GM10248 (cell line): ENCODE data around the gene FER.
"Not testable (repeated sequence)": the region's sequence is repeated elsewhere in the genome, so short reads cannot be mapped to it uniquely, and the experiment has no call there.

ENCODE experiments used
- CTCF ChIA-PET: fragments of 300-600 bp; sonication (Branson Sonifier 250); formaldehyde crosslinking; extraction: SDS; loops from one replicate; lab custom pipeline; 2021; ENCODE audit warnings: antibody characterized with exemption; lab: Yijun Ruan, JAX
- POLR2A ChIA-PET: fragments of 350-650 bp; sonication (Branson Sonifier 250); formaldehyde crosslinking; extraction: SDS; loops from one replicate; lab custom pipeline; 2020; ENCODE audit warnings: antibody characterized with exemption; lab: Yijun Ruan, JAX
- DNase-seq: peaks from one replicate; pipeline ENCODE4 v3.0.0; 2012; ENCODE audit errors: extremely low spot score
- TF ChIP-seq, protein P1 (sequence below): IDR thresholded peaks from 2 replicates; pipeline ENCODE4 v1.5.1; 2012; ENCODE audit warnings: mild to moderate bottlenecking, low read depth; ENCODE audit errors: extremely low read depth, missing control alignments, control extremely low read depth

FER gene

DNA sequence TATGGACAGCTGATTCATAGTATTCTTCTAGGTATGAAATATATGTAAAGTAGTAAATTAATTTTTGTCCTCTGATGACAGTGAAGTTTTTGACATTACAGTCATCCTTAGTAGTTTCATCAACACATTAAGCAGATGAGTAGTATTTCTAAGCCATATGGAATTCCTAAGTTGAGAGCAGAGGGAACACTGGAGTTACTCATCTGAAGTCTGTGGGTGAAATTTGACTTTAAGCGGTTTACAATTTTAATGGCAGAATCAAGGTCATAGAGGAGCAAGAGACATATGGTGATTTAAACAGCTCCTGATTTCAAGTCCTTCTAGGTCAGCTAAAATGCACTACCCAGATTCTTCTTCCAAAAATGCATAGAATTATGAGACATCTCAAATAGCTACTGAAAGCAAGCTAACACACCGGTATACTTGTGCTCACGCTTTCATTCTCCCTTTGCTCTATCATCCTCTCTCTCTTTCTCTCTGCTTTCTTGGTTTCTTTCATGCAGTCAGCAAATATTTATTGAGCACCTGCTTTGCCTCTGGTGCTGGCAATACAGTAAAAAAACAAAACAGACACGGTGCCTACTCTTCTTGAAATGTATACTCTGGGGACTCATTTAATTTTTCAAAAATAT, 235.9 kb downstream of the FER start:
- CTCF ChIA-PET: interaction anchor here (1.2 kb wide), 1 partner anchor 456 kb away, joined by 3 read pairs; no protein-coding TSS in a partner anchor
- TF ChIP-seq, protein P1, sequence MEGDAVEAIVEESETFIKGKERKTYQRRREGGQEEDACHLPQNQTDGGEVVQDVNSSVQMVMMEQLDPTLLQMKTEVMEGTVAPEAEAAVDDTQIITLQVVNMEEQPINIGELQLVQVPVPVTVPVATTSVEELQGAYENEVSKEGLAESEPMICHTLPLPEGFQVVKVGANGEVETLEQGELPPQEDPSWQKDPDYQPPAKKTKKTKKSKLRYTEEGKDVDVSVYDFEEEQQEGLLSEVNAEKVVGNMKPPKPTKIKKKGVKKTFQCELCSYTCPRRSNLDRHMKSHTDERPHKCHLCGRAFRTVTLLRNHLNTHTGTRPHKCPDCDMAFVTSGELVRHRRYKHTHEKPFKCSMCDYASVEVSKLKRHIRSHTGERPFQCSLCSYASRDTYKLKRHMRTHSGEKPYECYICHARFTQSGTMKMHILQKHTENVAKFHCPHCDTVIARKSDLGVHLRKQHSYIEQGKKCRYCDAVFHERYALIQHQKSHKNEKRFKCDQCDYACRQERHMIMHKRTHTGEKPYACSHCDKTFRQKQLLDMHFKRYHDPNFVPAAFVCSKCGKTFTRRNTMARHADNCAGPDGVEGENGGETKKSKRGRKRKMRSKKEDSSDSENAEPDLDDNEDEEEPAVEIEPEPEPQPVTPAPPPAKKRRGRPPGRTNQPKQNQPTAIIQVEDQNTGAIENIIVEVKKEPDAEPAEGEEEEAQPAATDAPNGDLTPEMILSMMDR: no peak
- POLR2A ChIA-PET: no interaction called here
- no peak for DNase-seq

DNA sequence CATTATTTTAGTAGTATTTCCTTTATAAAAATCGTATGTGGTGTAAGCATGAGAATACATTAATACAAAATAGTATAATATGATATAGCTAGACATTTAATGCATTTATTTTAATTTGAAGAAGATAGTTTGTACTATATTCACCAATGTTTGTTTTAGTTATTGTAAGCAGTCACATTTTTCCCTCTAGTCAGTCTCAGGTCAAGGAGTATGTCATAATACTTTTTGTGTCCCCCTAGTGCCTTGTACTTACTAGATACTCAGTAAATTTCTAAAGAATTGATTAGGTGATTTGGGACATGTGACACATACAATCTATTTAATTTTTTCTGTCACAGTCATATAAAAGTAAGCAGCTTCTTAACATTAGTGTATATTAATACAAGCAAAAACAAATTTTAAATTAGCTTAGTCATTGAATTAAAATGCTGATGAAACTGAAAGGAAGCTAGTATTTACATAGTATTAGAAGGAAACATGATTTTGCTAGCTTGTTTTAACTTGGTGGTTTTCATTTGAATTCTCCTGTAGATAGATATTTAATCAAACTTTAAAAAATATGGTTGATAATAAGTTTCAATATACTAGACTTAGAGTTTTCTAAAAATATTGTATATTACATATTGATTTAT, 242.2 kb downstream of the FER start:
- TF ChIP-seq, protein P1: no peak
- CTCF ChIA-PET: interaction anchor here (1.4 to 2.0 kb wide), 3 partner anchors 13 to 32 kb away, joined by 3 to 4 read pairs (median 4); no protein-coding TSS in a partner anchor
- POLR2A ChIA-PET: no interaction called here
- no peak for DNase-seq

DNA sequence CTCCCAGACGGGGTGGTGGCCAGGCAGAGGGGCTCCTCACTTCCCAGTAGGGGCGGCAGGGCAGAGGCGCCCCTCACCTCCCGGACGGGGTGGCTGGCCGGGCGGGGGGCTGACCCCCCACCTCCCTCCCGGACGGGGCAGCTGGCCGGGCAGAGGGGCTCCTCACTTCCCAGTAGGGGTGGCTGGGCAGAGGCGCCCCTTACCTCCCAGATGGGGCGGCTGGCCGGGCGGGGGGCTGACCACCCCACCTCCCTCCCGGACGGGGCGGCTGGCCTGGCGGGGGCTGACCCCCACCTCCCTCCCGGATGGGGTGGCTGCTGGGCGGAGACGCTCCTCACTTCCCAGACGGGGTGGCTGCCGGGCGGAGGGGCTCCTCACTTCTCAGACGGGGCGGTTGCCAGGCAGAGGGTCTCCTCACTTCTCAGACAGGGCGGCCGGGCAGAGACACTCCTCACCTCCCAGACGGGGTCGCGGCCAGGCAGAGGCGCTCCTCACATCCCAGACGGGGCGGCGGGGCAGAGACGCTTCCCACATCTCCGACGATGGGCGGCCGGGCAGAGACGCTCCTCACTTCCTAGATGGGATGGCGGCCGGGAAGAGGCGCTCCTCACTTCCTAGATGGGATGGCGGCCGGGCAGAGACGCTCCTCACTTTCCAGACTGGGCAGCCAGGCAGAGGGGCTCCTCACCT, 244.8 kb downstream of the FER start:
- DNase-seq, CTCF ChIA-PET, POLR2A ChIA-PET: not testable (repeated sequence)

DNA sequence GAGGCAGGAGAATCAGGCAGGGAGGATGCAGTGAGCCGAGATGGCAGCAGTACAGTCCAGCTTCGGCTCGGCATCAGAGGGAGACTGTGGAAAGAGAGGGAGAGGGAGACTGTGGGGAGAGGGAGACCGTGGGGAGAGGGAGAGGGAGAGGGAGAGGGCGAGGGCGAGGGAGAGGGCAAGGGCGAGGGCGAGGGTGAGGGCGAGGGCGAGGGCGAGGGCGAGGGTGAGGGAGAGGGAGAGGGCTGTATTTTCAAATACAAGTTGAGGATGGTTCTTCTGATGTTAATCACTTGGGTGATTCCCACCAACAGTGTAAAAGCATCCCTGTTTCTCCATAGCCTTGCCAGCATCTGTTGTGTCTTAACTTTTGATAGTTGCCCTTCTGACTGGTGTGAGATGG, 245.7 kb downstream of the FER start:
- POLR2A ChIA-PET, CTCF ChIA-PET: not testable (repeated sequence)

DNA sequence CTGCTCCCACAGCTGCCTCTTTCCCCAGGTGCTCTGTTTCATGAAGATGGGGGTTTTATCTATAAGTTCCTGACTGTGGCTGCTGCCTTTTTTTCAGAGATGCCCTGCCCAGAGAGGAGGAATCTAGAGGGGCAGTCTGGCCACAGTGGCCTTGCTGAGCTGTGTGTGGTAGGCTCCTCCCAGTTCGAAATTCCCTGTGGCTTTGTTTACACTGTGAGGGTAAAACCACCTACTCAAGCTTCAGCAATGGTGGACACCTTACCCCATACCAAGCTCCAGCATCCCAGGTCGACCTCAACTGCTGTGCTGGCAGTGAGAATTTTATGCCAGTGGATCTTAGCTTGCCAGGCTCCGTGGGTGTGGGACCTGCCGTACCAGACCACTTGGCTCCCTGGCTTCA, 250.0 kb downstream of the FER start:
- POLR2A ChIA-PET: no interaction called here
- no peak for DNase-seq
- TF ChIP-seq, protein P1: no peak
- CTCF ChIA-PET: interaction anchor here (0.9 to 1.3 kb wide), 2 partner anchors 8 to 13 kb away, joined by 3 to 4 read pairs; no protein-coding TSS in a partner anchor

More for the DNA sequence above, 245.7 kb downstream of the FER start:
- not testable (repeated sequence) for DNase-seq

DNA sequence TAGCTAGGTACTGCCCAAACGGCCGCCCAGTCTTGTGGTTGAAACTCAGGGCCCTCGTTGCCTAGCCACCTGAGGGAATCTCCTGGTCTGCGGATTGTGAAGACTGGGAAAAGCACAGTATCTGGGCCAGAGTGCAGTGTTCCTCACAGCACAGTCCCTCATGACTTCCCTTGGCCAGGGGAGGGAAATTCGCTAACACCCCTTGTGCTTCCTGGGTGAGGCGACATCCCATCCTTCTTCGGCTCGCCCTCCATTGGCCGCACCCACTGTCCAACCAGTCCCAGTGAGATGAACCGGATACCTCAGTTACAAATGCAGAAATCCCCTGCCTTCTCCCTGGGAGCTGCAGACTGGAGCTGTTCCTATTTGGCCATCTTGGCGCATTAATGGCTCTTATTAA, 250.5 kb downstream of the FER start:
- POLR2A ChIA-PET: no interaction called here
- DNase-seq: no peak
- CTCF ChIA-PET: interaction anchor here (0.9 to 1.3 kb wide), 2 partner anchors 8 to 13 kb away, joined by 3 to 4 read pairs; no protein-coding TSS in a partner anchor
- TF ChIP-seq, protein P1: no peak

DNA sequence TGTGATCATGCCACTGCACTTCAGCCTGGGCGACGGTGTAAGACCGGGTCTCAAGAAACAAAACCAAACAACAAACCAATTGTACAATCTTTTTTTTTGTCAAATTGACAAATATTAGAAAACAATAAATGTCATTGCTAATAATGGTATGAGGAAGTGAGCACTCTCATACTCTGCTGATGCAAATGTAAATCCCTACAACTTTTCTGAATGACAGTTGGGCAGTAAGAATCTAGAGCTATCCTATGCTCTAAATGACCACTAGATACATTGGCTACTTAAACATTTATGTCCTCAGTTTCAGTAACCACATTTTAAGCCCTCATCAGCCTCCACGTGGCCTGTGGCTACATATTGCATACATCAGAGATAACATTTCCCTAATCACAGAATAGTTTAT, 256.2 kb downstream of the FER start:
- DNase-seq: no peak
- TF ChIP-seq, protein P1: no peak
- ChIA-PET POLR2A (no interaction called here), CTCF (interaction anchor here (0.8 to 1.7 kb wide), 3 partner anchors 9 to 322 kb away, joined by 3 to 4 read pairs (median 3); no protein-coding TSS in a partner anchor)
